Vagina (tissue), 2 donors: ENCODE measurements around the gene LIN37.

Experiments used
- CTCF ChIP-seq, 3 experiments: fragments of 450-650 bp in 2 of 3; fragments of 200-600 bp in 1 of 3; sonication (generic) in 1 of 3; IDR thresholded peaks; one replicate each; pipeline ENCODE4 v1.5.1; 2017 to 2019; ENCODE audit warnings: antibody characterized with exemption in 3 of 3, mild to moderate bottlenecking in 2 of 3, moderate library complexity in 2 of 3
- POLR2A ChIP-seq, 2 donors: fragments of 450-650 bp; IDR thresholded peaks; one replicate each; pipeline ENCODE4 v1.6.1; 2017; ENCODE audit warnings: antibody characterized with exemption in 2 of 2, mild to moderate bottlenecking in 2 of 2, moderate library complexity in 2 of 2

GRCh38 chr19:35750167-35750566 lies 1.8 kb downstream of the LIN37 start:
- no peak for TF ChIP-seq POLR2A (IDR thresholded peaks at IDR 0.05)
- no peak for TF ChIP-seq CTCF (IDR thresholded peaks at IDR 0.05)
